Measurements from ENCODE around the gene SMARCB1. TPM values are rescaled to one million over a fixed set of nuclear protein-coding genes. Genes with fewer than 3 reads are reported as not detected.

The SMARCB1 gene
- polyA plus RNA-seq, 1 of the 3 experiments (the other 2 are of a cell fraction) = 215 TPM

DNA sequence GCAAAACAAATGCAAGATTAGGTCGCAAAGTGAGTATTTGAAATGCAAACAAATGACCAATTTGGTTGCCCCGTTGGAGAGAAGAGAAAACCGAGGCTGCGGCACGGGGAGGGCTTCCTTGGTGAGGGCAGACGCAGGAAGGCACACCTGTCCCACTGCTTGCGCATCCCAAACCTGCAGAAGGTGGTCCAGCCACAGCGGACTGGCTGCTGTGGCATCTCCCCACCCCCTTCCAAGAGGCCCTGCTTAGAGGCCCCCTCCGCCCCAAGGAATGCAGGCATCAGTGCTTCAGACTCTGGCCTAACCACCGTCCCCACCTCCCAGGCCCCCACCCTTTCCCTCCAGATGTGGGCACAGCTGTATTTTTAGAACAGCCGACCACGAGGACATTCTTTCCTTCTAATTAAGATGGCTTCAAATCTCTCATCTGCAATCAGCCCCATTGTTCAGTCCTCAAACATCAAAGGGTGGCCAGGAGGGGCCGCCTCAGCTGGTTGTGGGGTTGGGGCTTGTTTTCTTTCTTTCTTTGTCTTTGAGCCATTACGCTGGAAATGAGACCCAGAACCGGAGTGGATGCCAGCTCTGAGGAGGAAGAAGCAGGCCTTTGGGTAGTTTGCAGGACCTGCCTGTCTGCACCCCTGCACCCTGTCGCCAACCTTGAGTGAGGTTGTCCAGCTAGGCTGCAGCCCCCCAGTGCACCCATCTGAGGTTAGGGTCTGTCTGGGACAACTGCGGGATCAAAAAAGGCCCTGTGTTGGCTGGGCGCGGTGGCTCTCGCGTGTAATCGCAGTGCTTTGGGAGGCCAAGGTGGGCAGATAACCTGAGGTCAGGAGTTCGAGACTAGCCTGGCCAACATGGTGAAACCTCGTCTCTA lies 61.5 kb downstream of the SMARCB1 start:
- CTCF ChIA-PET = interaction anchor here (0.9 to 10.1 kb wide), 12 partner anchors 12 to 889 kb away, joined by 3 to 277 read pairs (median 8); partner anchors contain the start of genes C22orf15, CHCHD10, MMP11 and SMARCB1
- Histone ChIP-seq H3K27me3 (ENCODE audit: insufficient read depth) (no peaks in the 10 kb centered on the region), H3K4me1 (ENCODE audit: control insufficient read depth in 1 of 2, insufficient read depth in 2 of 2, low read depth in 1 of 2, low read length in 1 of 2) (peaks cover 4 to 36% of the 10 kb centered on the region in 2 experiments), H3K4me2 (no peak overlapping the region), H2AFZ (ENCODE audit: low read depth) (no peak overlapping the region), H3K9me2 (no peaks in the 10 kb centered on the region), H3K36me3 (replicated peaks in 1 of 2; ENCODE audit: control insufficient read depth in 1 of 2, insufficient read depth in 2 of 2, low read length in 1 of 2) (no peaks in the 10 kb centered on the region), H3K27ac (ENCODE audit: low read depth in 2 of 2, low read length in 1 of 2) (no peak overlapping the region), H3K79me2 (ENCODE audit: insufficient read depth) (no peaks in the 10 kb centered on the region), H4K20me1 (ENCODE audit: insufficient read depth) (no peaks in the 10 kb centered on the region), H3F3A (replicated peaks; ENCODE audit: insufficient read depth) (no peaks in the 10 kb centered on the region), H3K9ac (no peak overlapping the region), H3K4me3 (ENCODE audit: low read depth in 2 of 2, low read length in 1 of 2) (no peak overlapping the region), H3K9me3 (no peaks in the 10 kb centered on the region)
- no peak for TF ChIP-seq NFIC (IDR thresholded peaks at IDR 0.05; ENCODE audit: borderline replicate concordance)
- TF ChIP-seq TCF12 (IDR thresholded peaks at IDR 0.05) = no peak
- no peak for TF ChIP-seq CHD2 (IDR thresholded peaks at IDR 0.05; ENCODE audit: low read length, partially characterized antibody)
- TF ChIP-seq, protein P1, sequence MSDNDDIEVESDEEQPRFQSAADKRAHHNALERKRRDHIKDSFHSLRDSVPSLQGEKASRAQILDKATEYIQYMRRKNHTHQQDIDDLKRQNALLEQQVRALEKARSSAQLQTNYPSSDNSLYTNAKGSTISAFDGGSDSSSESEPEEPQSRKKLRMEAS (IDR thresholded peaks at IDR 0.05; ENCODE audit: low read depth) = no peak
- TF ChIP-seq TEAD4 (IDR thresholded peaks at IDR 0.05; ENCODE audit: borderline replicate concordance, insufficient read depth) = no peak
- TF ChIP-seq, protein P2, sequence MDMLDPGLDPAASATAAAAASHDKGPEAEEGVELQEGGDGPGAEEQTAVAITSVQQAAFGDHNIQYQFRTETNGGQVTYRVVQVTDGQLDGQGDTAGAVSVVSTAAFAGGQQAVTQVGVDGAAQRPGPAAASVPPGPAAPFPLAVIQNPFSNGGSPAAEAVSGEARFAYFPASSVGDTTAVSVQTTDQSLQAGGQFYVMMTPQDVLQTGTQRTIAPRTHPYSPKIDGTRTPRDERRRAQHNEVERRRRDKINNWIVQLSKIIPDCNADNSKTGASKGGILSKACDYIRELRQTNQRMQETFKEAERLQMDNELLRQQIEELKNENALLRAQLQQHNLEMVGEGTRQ (IDR thresholded peaks at IDR 0.05; ENCODE audit: borderline replicate concordance, low read depth, low read length) = no peak
- TF ChIP-seq, protein P3, sequence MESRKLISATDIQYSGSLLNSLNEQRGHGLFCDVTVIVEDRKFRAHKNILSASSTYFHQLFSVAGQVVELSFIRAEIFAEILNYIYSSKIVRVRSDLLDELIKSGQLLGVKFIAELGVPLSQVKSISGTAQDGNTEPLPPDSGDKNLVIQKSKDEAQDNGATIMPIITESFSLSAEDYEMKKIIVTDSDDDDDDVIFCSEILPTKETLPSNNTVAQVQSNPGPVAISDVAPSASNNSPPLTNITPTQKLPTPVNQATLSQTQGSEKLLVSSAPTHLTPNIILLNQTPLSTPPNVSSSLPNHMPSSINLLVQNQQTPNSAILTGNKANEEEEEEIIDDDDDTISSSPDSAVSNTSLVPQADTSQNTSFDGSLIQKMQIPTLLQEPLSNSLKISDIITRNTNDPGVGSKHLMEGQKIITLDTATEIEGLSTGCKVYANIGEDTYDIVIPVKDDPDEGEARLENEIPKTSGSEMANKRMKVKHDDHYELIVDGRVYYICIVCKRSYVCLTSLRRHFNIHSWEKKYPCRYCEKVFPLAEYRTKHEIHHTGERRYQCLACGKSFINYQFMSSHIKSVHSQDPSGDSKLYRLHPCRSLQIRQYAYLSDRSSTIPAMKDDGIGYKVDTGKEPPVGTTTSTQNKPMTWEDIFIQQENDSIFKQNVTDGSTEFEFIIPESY (IDR thresholded peaks at IDR 0.05; ENCODE audit: borderline replicate concordance, low read depth) = no peak
- TF ChIP-seq JUND (IDR thresholded peaks at IDR 0.05) = no peak
- POLR2A ChIA-PET = no interaction called here
- WGBS (ENCODE audit: low lambda C conversion rate) = 86% methylated on average over 20 of the region's 24 CpGs
- DNase-seq = no peak

DNA sequence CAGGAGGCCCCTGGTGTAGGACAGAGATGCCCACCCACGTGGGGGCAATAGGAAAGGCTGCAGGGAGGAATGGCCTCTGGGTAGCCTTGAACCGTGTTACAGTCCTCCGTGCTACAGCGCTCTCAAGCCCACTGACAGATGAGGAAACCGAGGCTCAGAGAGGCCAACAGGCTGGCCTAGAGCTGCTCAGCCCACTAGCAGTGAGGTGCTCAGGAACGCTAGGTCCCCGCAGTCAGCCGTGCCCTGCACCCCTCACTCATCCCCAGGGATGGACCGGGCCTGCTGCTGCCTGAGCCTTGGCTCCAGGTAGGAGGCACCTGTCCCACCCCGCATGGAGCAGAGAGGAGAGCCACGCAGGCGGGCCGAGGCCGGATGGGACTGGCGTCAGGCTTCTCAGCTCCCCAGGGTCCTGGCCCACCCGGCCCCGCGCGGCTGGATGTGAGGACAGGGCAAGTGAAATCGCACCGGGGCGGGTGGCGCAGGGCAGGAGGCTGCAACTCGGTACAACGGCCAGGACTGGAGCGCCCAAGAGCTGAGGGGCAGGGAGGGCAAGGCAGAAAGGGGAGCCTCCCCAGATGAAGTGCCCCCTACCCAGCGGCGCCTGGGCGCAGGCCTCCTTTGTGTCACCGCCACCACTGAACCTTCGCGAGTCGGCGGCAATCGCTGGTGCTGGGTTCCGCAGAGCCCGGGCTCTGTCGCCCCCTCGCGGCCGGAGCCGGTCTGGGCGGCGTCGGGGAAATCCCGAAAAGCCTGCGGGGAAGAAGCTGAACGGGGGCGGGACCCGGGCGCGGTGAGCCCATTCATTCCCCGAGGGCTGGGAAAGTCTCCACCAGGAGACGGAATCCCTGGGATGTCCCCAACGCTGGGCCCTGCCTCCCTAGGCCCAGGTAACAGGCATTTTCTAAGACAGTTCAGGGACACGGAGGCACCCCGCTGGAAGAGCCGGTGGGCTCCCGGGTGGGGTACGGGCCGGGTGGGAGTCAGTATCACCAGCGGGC lies 62.5 kb downstream of the SMARCB1 start:
- WGBS (ENCODE audit: low lambda C conversion rate) = 49% methylated on average over 14 of the region's 62 CpGs
- POLR2A ChIA-PET = interaction anchor here (0.8 to 1.4 kb wide), 4 partner anchors 23 to 77 kb away, joined by 3 to 5 read pairs (median 4); partner anchors contain the start of genes MMP11 and SMARCB1
- Histone ChIP-seq H3K27me3 (ENCODE audit: insufficient read depth) (no peaks in the 10 kb centered on the region), H3K79me2 (ENCODE audit: insufficient read depth) (no peaks in the 10 kb centered on the region), H3K9me3 (no peaks in the 10 kb centered on the region), H3K36me3 (replicated peaks in 1 of 2; ENCODE audit: control insufficient read depth in 1 of 2, insufficient read depth in 2 of 2, low read length in 1 of 2) (no peaks in the 10 kb centered on the region), H4K20me1 (ENCODE audit: insufficient read depth) (no peaks in the 10 kb centered on the region), H3K4me3 (ENCODE audit: low read depth in 2 of 2, low read length in 1 of 2) (peak overlapping the region; percentile 19 to 43; a peak in 2 of 4 replicates), H3F3A (replicated peaks; ENCODE audit: insufficient read depth) (no peaks in the 10 kb centered on the region), H3K27ac (ENCODE audit: low read depth in 2 of 2, low read length in 1 of 2) (no peak overlapping the region), H3K4me2 (peak overlapping the region; percentile 69; the same call in 1 of the 2 replicates), H3K4me1 (ENCODE audit: control insufficient read depth in 1 of 2, insufficient read depth in 2 of 2, low read depth in 1 of 2, low read length in 1 of 2) (peaks cover 4 to 36% of the 10 kb centered on the region in 2 experiments), H3K9ac (no peak overlapping the region), H2AFZ (ENCODE audit: low read depth) (0 out of 2 replicates have a peak overlapping the region, but pooled peaks have one; percentile 60), H3K9me2 (no peaks in the 10 kb centered on the region)
- DNase-seq = peak; percentile 92
- CTCF ChIA-PET = interaction anchor here (0.6 to 10.1 kb wide), 74 partner anchors 9 to 479 kb away, joined by 3 to 277 read pairs (median 4); partner anchors contain the start of genes C22orf15, CHCHD10, DERL3 and MMP11
- peak; percentile 89 for TF ChIP-seq SMC3 (IDR thresholded peaks at IDR 0.05; ENCODE audit: low read depth, low read length)
- TF ChIP-seq, protein P4, sequence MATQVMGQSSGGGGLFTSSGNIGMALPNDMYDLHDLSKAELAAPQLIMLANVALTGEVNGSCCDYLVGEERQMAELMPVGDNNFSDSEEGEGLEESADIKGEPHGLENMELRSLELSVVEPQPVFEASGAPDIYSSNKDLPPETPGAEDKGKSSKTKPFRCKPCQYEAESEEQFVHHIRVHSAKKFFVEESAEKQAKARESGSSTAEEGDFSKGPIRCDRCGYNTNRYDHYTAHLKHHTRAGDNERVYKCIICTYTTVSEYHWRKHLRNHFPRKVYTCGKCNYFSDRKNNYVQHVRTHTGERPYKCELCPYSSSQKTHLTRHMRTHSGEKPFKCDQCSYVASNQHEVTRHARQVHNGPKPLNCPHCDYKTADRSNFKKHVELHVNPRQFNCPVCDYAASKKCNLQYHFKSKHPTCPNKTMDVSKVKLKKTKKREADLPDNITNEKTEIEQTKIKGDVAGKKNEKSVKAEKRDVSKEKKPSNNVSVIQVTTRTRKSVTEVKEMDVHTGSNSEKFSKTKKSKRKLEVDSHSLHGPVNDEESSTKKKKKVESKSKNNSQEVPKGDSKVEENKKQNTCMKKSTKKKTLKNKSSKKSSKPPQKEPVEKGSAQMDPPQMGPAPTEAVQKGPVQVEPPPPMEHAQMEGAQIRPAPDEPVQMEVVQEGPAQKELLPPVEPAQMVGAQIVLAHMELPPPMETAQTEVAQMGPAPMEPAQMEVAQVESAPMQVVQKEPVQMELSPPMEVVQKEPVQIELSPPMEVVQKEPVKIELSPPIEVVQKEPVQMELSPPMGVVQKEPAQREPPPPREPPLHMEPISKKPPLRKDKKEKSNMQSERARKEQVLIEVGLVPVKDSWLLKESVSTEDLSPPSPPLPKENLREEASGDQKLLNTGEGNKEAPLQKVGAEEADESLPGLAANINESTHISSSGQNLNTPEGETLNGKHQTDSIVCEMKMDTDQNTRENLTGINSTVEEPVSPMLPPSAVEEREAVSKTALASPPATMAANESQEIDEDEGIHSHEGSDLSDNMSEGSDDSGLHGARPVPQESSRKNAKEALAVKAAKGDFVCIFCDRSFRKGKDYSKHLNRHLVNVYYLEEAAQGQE (IDR thresholded peaks at IDR 0.05; ENCODE audit: low read depth, low read length) = no peak
- TF ChIP-seq RAD21 (IDR thresholded peaks at IDR 0.05; ENCODE audit: low read length) = peak; percentile 95
- TF ChIP-seq TCF12 (IDR thresholded peaks at IDR 0.05) = no peak
- TF ChIP-seq, protein P5, sequence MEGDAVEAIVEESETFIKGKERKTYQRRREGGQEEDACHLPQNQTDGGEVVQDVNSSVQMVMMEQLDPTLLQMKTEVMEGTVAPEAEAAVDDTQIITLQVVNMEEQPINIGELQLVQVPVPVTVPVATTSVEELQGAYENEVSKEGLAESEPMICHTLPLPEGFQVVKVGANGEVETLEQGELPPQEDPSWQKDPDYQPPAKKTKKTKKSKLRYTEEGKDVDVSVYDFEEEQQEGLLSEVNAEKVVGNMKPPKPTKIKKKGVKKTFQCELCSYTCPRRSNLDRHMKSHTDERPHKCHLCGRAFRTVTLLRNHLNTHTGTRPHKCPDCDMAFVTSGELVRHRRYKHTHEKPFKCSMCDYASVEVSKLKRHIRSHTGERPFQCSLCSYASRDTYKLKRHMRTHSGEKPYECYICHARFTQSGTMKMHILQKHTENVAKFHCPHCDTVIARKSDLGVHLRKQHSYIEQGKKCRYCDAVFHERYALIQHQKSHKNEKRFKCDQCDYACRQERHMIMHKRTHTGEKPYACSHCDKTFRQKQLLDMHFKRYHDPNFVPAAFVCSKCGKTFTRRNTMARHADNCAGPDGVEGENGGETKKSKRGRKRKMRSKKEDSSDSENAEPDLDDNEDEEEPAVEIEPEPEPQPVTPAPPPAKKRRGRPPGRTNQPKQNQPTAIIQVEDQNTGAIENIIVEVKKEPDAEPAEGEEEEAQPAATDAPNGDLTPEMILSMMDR (IDR thresholded peaks at IDR 0.05) = peak; percentile 87

All from SK-N-SH (cell line).